C4-2B (cell line): ENCODE results near the gene TAF4B.
"Not testable (repeated sequence)": the region's sequence is repeated elsewhere in the genome, so short reads cannot be mapped to it uniquely, and the experiment has no call there.

Source experiments
- H3K27ac ChIP-seq: fragments of 450-650 bp; 2 replicates; pipeline ENCODE4 v1.5.1; 2017
- CTCF ChIP-seq: fragments of 450-650 bp; conservative IDR thresholded peaks from 2 replicates; pipeline ENCODE4 v1.5.1; 2017; ENCODE audit warnings: mild to moderate bottlenecking
- ZFX ChIP-seq: fragments of 450-650 bp; IDR thresholded peaks from 2 replicates; pipeline ENCODE4 v1.6.1; 2017

TAF4B gene

GRCh38 chr18:26436176-26437051 lies 210.2 kb downstream of the TAF4B start:
- no peak for TF ChIP-seq ZFX
- TF ChIP-seq CTCF: no peak
- H3K27ac ChIP-seq: no peak overlapping the region

GRCh38 chr18:26437634-26438033 lies 211.4 kb downstream of the TAF4B start:
- H3K27ac ChIP-seq: not testable (repeated sequence)

- no peak overlapping the region for H3K27ac ChIP-seq
- TF ChIP-seq ZFX (no peak), CTCF (no peak)
Observed at GRCh38 chr18:26438980-26439379, 212.7 kb downstream of the TAF4B start.

- H3K27ac ChIP-seq: no peak overlapping the region
- TF ChIP-seq CTCF: no peak
- no peak for TF ChIP-seq ZFX
Observed at GRCh38 chr18:26439537-26439936, 213.3 kb downstream of the TAF4B start.

- peak overlapping the region; percentile 39 for H3K27ac ChIP-seq
- no peak for TF ChIP-seq CTCF
- TF ChIP-seq ZFX: no peak
Observed at GRCh38 chr18:26440644-26441043, 214.4 kb downstream of the TAF4B start.
